Stimulated activated CD4-positive, alpha-beta T cell treated with anti-CD3 and anti-CD28 coated beads, TNF-alpha, amount 100 ng/mL, for 48 hours (primary cell): Measurements from ENCODE around the gene CARD14.
"Not testable (repeated sequence)": the region's sequence is repeated elsewhere in the genome, so short reads cannot be mapped to it uniquely, and the experiment has no call there.

Experiments used
- DNase-seq, 3 donors: peaks; one replicate each; pipeline ENCODE4 v3.0.0-alpha.2; 2020; ENCODE audit warnings: low read depth in 3 of 3

The CARD14 gene

GRCh38 chr17:80223838-80224497 lies 54.1 kb downstream of the CARD14 start:
- DNase-seq: no peak

GRCh38 chr17:80224683-80225082 lies 54.9 kb downstream of the CARD14 start:
- DNase-seq: no peak

GRCh38 chr17:80225230-80225629 lies 55.4 kb downstream of the CARD14 start:
- DNase-seq: no peak

GRCh38 chr17:80227156-80227555 lies 57.3 kb downstream of the CARD14 start:
- no peak for DNase-seq

- DNase-seq: no peak
Observed at GRCh38 chr17:80227666-80228065, 57.8 kb downstream of the CARD14 start.

GRCh38 chr17:80228477-80228876 lies 58.6 kb downstream of the CARD14 start:
- no peak for DNase-seq

GRCh38 chr17:80229011-80229410 lies 59.2 kb downstream of the CARD14 start:
- no peak for DNase-seq

- DNase-seq: no peak
Observed at GRCh38 chr17:80232438-80232837, 62.6 kb downstream of the CARD14 start.

GRCh38 chr17:80233202-80233601 lies 63.4 kb downstream of the CARD14 start:
- DNase-seq: no peak

GRCh38 chr17:80236911-80237310 lies 67.1 kb downstream of the CARD14 start:
- no peak for DNase-seq

- DNase-seq: no peak
Observed at GRCh38 chr17:80237386-80237785, 67.6 kb downstream of the CARD14 start.

- no peak for DNase-seq
Observed at GRCh38 chr17:80242505-80242904, 72.7 kb downstream of the CARD14 start.

- no peak for DNase-seq
Observed at GRCh38 chr17:80243526-80244433, 74.0 kb downstream of the CARD14 start.

- not testable (repeated sequence) for DNase-seq
Observed at GRCh38 chr17:80244448-80244847, 74.6 kb downstream of the CARD14 start.

- no peak for DNase-seq
Observed at GRCh38 chr17:80244871-80245509, 75.2 kb downstream of the CARD14 start.

- no peak for DNase-seq
Observed at GRCh38 chr17:80245566-80246265, 75.9 kb downstream of the CARD14 start.

GRCh38 chr17:80246266-80246681 lies 76.4 kb downstream of the CARD14 start:
- no peak for DNase-seq

- no peak for DNase-seq
Observed at GRCh38 chr17:80246726-80247125, 76.9 kb downstream of the CARD14 start.

GRCh38 chr17:80247561-80247960 lies 77.7 kb downstream of the CARD14 start:
- DNase-seq: no peak

GRCh38 chr17:80248001-80248893 lies 78.4 kb downstream of the CARD14 start:
- no peak for DNase-seq
